SJCRH30 (cell line): ENCODE measurements around the gene DHCR7. TPM values are rescaled to one million over a fixed set of nuclear protein-coding genes. Genes with fewer than 3 reads are reported as not detected.

ENCODE experiments used
- DNase-seq, 2 experiments: peaks; one replicate each; pipeline ENCODE4 v3.0.0-alpha.2; 2015 to 2020
- H3K27ac ChIP-seq: fragments of 250-450 bp; sonication (Bioruptor Pico); 2 replicates; pipeline ENCODE4 v1.5.1; 2020; ENCODE audit warnings: mild to moderate bottlenecking, moderate library complexity
- H3K27me3 ChIP-seq: fragments of 250-450 bp; sonication (Bioruptor Pico); 2 replicates; pipeline ENCODE4 v1.5.1; 2020; ENCODE audit warnings: mild to moderate bottlenecking, moderate library complexity
- H3K36me3 ChIP-seq: fragments of 250-450 bp; sonication (Bioruptor Pico); 2 replicates; pipeline ENCODE4 v1.5.1; 2020; ENCODE audit warnings: mild to moderate bottlenecking, moderate library complexity
- H3K4me1 ChIP-seq: fragments of 250-450 bp; sonication (Bioruptor Pico); 2 replicates; pipeline ENCODE4 v1.5.1; 2020; ENCODE audit warnings: mild to moderate bottlenecking, moderate library complexity
- H3K4me3 ChIP-seq: fragments of 250-450 bp; sonication (Bioruptor Pico); 2 replicates; pipeline ENCODE4 v1.5.1; 2020; ENCODE audit warnings: mild to moderate bottlenecking, moderate library complexity
- H3K9me3 ChIP-seq: fragments of 250-450 bp; sonication (Bioruptor Pico); replicated peaks from 2 replicates; pipeline ENCODE4 v1.5.1; 2020; ENCODE audit warnings: mild to moderate bottlenecking, moderate library complexity
- total RNA-seq: library from RNA; depleted of rRNA; stranded (reverse); fragments of >200 nt; shearing (Covaris generic); gene quantifications from 2 replicates; pipeline ENCODE4 v1.2.3, GENCODE V29; 2014

The DHCR7 gene
- total RNA-seq, 1 experiment from 2014 or later = 40.1 TPM

DNA sequence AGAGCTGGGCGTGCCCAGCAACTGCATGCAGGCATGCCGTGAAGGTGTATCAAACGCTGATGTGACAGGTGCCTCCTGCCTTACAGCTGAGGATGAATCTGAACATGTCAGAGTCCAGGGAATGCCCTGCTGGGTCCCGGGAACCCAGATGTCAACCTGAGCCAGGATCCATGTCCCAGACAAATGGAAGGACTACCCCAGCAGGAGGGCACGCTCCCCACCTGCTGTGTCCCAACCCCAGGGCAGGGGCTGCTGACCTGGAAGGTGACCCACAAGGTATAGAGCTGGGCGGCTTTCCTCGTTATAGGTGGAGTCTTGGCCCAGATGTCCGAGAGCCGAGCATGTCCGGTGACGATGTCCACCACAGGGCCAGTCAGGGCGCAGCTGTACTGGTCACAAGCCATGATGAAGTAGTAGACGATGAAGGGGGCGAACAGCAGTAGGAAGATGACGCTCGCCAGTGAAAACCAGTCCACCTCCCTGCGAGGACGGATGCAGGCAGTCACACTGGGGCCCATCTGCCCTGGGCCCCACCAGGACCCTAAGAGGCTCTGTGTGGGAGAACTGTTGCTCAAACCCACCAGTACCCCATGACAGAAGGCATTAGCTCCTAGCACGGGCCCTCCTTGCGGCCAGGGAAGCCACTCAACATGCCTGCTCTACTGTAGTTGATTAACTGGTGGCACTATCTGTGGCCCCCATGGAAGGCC is 4.3 kb downstream of the DHCR7 start:
- Histone ChIP-seq H3K27me3 (no peaks in the 10 kb centered on the region), H3K4me3 (no peak overlapping the region), H3K4me1 (no peaks in the 10 kb centered on the region), H3K27ac (no peak overlapping the region), H3K9me3 (0 out of 2 replicates have a peak, but pooled peaks cover 4% of the 10 kb centered on the region), H3K36me3 (peaks cover 25% of the 10 kb centered on the region; the same call in 1 of the 2 replicates)
- DNase-seq = no peak

DNA sequence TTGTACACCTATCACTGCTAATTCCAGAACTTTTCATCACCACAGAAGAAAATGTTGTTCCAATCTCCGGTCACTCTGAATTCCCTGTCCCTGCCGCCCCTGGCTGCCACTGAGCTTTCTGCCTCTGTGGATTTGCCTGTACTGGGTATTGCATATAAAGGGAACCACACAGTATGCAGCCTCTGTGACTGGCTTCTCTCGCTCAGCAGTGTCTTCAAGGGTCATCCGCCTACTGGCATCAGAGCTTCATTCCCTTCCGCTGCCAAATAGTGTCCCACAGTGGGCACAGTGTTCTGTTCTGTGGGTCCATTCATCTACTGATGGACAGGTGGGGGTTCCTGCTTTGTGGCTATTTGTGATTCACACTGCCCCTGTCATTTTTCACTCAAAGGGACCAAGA is 5.3 kb downstream of the DHCR7 start:
- H3K36me3 ChIP-seq = peaks cover 25% of the 10 kb centered on the region; the same call in 1 of the 2 replicates
- H3K9me3 ChIP-seq = 0 out of 2 replicates have a peak, but pooled peaks cover 4% of the 10 kb centered on the region
- no peak overlapping the region for H3K27ac ChIP-seq
- H3K27me3 ChIP-seq = no peaks in the 10 kb centered on the region
- DNase-seq = no peak
- H3K4me1 ChIP-seq = no peaks in the 10 kb centered on the region
- H3K4me3 ChIP-seq = no peak overlapping the region

- DNase-seq = no peak
- 0 out of 2 replicates have a peak, but pooled peaks cover 4% of the 10 kb centered on the region for H3K9me3 ChIP-seq
- no peak overlapping the region for H3K4me3 ChIP-seq
- H3K4me1 ChIP-seq = no peaks in the 10 kb centered on the region
- peaks cover 25% of the 10 kb centered on the region; the same call in 1 of the 2 replicates for H3K36me3 ChIP-seq
- no peaks in the 10 kb centered on the region for H3K27me3 ChIP-seq
- H3K27ac ChIP-seq = no peak overlapping the region
Measured at GRCh38 chr11:71442123-71442522, 6.1 kb downstream of the DHCR7 start.

- H3K36me3 ChIP-seq = peaks cover 16% of the 10 kb centered on the region; the same call in 1 of the 2 replicates
- H3K9me3 ChIP-seq = 0 out of 2 replicates have a peak, but pooled peaks cover under 1% of the 10 kb centered on the region
- DNase-seq = no peak
- no peaks in the 10 kb centered on the region for H3K4me1 ChIP-seq
- H3K27ac ChIP-seq = no peak overlapping the region
- no peaks in the 10 kb centered on the region for H3K27me3 ChIP-seq
- no peak overlapping the region for H3K4me3 ChIP-seq
Measured at GRCh38 chr11:71441251-71441650, 6.9 kb downstream of the DHCR7 start.

DNA sequence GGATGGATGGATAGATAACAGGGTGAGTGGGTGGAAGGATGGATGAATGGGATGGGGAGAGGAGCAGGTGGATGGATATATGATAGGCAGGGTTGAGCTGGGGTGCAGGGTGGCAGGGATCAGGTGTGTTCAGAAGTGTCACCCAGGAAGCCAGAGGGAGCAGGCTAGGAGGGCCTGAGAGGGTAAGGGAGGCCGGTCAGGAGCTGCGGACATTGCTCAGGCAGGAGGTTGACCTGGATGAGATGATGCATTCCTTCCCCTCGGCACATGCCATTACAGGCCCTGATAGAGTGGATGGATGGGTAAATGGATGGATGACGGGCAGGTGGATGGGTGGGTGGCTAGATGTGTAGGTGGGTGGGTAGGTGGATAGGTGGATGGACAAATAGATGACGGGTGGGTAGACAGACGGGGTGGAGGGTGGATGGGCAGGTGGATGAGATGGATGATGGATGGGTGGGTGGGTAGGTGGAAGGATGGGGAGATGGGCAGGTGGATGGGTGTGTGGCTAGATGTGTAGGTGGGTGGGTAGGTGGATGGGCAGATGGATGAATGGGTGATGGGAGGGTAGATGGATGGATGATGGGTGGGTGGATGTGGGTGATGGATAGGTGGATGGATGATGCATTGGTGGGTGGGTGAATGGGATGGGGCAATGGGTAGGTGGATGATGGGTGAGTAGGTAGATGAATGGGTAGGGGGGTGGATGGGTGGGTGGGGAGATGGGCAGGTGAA is 8.0 kb downstream of the DHCR7 start:
- Histone ChIP-seq H3K4me1 (no peaks in the 10 kb centered on the region), H3K9me3 (no peaks in the 10 kb centered on the region), H3K4me3 (no peak overlapping the region), H3K27ac (no peak overlapping the region), H3K36me3 (peaks cover 10% of the 10 kb centered on the region; the same call in 1 of the 2 replicates), H3K27me3 (no peaks in the 10 kb centered on the region)
- DNase-seq = no peak

DNA sequence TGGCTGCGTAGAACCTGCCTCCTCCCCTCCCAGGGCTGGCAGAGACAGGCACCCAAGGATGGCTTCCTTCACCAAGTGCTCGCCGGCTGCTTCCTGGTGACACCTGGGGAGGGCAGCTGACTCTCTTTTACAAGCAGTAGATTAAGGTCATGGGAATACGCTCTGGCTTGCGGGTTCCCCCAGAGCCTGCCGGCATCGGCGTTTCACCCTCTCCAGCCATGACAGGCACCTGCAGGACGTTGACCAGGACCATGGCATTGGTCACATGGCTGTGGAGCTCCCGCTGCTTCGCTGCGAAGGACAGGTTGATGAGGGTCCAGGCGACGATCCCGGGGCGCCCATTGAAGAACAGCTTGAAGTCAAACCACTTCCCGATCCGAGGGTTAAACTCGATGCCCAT is 9.5 kb downstream of the DHCR7 start:
- no peak for DNase-seq
- Histone ChIP-seq H3K27me3 (no peaks in the 10 kb centered on the region), H3K4me3 (no peak overlapping the region), H3K4me1 (no peaks in the 10 kb centered on the region), H3K36me3 (peaks cover 5% of the 10 kb centered on the region; the same call in 1 of the 2 replicates), H3K9me3 (no peaks in the 10 kb centered on the region), H3K27ac (no peak overlapping the region)

GRCh38 chr11:71437879-71438278 is 10.3 kb downstream of the DHCR7 start:
- Histone ChIP-seq H3K9me3 (no peaks in the 10 kb centered on the region), H3K27ac (no peak overlapping the region), H3K27me3 (no peaks in the 10 kb centered on the region), H3K4me1 (no peaks in the 10 kb centered on the region), H3K4me3 (no peak overlapping the region), H3K36me3 (peaks cover 5% of the 10 kb centered on the region; the same call in 1 of the 2 replicates)
- no peak for DNase-seq

DNA sequence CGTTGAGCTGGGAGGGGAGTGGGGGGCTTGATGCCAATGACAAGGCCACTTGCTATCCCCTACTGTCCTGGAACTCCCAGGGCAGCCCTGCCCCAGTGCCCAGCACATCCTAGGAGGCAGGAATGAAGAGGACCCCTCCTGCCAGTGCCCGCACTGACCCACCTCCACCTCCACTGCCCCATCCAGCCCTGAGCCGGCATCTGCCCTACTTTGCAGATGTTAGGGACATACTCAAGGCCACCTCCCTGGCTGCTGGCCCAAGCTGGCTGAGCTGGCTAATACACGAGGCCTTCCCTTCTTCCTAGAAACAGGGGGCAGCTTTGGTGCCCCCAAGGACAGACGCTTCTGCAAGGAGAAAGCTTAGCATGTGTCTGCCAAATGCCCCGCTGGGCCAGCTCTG is 10.8 kb downstream of the DHCR7 start:
- H3K9me3 ChIP-seq = no peaks in the 10 kb centered on the region
- peaks cover 5% of the 10 kb centered on the region; the same call in 1 of the 2 replicates for H3K36me3 ChIP-seq
- H3K4me3 ChIP-seq = no peak overlapping the region
- DNase-seq = no peak
- no peak overlapping the region for H3K27ac ChIP-seq
- no peaks in the 10 kb centered on the region for H3K27me3 ChIP-seq
- H3K4me1 ChIP-seq = no peaks in the 10 kb centered on the region

GRCh38 chr11:71436861-71437260 is 11.3 kb downstream of the DHCR7 start:
- Histone ChIP-seq H3K27me3 (no peaks in the 10 kb centered on the region), H3K36me3 (peaks cover 5% of the 10 kb centered on the region; the same call in 1 of the 2 replicates), H3K27ac (no peak overlapping the region), H3K9me3 (no peaks in the 10 kb centered on the region), H3K4me1 (no peaks in the 10 kb centered on the region), H3K4me3 (no peak overlapping the region)
- no peak for DNase-seq

GRCh38 chr11:71435278-71435951 is 12.8 kb downstream of the DHCR7 start:
- Histone ChIP-seq H3K27ac (no peak overlapping the region), H3K9me3 (no peaks in the 10 kb centered on the region), H3K27me3 (no peaks in the 10 kb centered on the region), H3K36me3 (peaks cover 5% of the 10 kb centered on the region; the same call in 1 of the 2 replicates), H3K4me1 (no peaks in the 10 kb centered on the region), H3K4me3 (no peak overlapping the region)
- DNase-seq = no peak

- Histone ChIP-seq H3K36me3 (peaks cover 3% of the 10 kb centered on the region; the same call in 1 of the 2 replicates), H3K4me1 (no peaks in the 10 kb centered on the region), H3K9me3 (no peaks in the 10 kb centered on the region), H3K27ac (no peak overlapping the region), H3K27me3 (no peaks in the 10 kb centered on the region), H3K4me3 (no peak overlapping the region)
- no peak for DNase-seq
Measured at GRCh38 chr11:71434576-71435130, 13.5 kb downstream of the DHCR7 start.

DNA sequence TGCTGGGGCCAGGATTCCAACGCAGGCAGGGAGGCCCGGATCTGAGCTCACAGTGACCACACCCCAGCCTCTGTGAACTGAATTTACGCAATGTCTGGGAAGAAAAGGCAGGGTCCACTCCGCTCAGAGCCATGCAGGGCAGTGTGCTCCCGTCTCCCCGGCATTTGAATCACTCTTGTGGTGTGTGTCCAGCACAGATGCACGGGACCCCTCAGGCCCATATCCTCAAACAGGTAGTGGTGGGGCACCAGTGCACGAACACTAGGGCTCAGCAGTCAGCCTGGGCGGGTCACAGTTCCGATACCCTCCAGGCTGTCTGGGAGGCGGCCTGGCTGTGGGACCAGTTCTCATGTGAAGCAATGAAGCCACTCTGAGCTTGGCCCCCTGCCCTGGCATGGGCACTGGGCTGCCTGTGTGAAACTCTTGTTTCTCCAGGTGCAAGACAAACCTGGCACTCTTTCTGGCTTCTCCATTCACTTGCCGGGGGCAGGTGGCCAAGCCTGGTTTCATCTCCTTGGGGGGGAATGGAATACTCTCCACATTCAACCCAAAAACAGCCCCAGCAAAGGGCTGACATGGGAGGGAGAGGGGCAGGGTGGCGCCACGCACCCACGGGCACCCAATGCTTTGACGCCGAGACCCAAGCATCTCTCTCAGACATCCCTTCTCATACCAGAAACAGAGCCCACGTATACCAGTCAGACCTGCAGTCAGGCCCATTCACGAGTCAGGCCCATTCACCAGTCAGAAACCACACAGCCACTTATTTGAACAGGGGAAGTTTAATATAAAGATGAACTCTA is 14.3 kb downstream of the DHCR7 start:
- DNase-seq = no peak
- Histone ChIP-seq H3K36me3 (no peaks in the 10 kb centered on the region), H3K9me3 (no peaks in the 10 kb centered on the region), H3K27ac (no peak overlapping the region), H3K27me3 (no peaks in the 10 kb centered on the region), H3K4me1 (no peaks in the 10 kb centered on the region), H3K4me3 (no peak overlapping the region)

DNA sequence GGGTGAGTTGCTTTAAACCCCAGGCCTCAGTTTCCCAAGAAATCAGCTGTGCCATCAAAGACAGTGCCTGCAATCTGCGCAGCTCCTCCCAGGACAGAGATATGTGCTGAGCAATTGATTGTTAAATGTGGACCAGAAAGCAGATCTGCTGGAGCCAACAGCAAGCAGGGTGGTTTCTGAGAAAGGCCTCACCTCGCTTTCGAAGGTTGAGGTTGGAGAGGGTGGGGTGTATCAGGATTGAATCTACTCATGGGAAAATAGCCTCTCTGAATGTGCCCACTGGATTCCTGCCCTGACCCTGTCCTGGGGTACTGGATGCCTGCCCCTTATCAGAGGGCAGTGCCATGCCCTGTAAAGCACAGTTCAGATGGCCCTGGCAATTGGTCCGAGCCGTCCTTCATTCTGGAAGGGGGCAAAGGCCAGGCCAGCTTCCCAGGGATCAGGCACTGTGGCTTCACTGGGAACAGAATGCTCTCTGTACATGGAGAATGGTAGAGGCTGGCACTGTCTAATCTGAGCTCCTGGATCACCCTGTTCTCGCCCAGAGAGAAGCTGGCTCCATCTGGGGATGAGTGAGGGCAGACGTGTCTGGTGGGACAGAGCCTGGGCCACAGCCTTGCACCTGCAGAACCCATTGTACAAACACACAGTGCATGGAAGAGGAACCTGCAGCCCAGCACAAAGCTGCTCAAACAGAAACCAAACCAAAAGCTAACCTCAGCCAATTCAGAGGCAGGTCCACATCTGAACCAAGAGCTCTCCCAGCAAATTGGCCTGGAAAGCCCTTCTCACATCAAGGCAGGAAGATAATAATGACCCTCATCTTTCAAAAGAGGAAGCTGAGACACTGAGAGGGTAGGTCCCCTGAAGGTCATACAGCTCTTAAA is 15.2 kb downstream of the DHCR7 start:
- H3K4me1 ChIP-seq = no peaks in the 10 kb centered on the region
- no peak for DNase-seq
- no peaks in the 10 kb centered on the region for H3K9me3 ChIP-seq
- H3K36me3 ChIP-seq = no peaks in the 10 kb centered on the region
- H3K4me3 ChIP-seq = no peak overlapping the region
- no peak overlapping the region for H3K27ac ChIP-seq
- no peaks in the 10 kb centered on the region for H3K27me3 ChIP-seq
